GM18517 (cell line): Measurements from ENCODE around the gene AHCYL2.
A peak's percentile ranks its signal among the peaks of the same experiment; 100 is the strongest.
"Not testable (repeated sequence)": the region's sequence is repeated elsewhere in the genome, so short reads cannot be mapped to it uniquely, and the experiment has no call there.

ENCODE experiments used
- ATAC-seq: cut with Tn5 transposase; IDR thresholded peaks from one replicate; pipeline ENCODE4 v1.9.1; 2021; ENCODE audit warnings: mild to moderate bottlenecking, moderate library complexity; ENCODE audit not compliant: unreplicated experiment

Gene AHCYL2

GRCh38 chr7:129240119-129240820 lies 15.4 kb downstream of the AHCYL2 start:
- ATAC-seq: no peak

GRCh38 chr7:129244220-129244619 lies 19.4 kb downstream of the AHCYL2 start:
- no peak for ATAC-seq

- ATAC-seq: no peak
These were observed 20.7 kb downstream of the AHCYL2 start for GRCh38 chr7:129245533-129245932.

- no peak for ATAC-seq
These were observed 22.3 kb downstream of the AHCYL2 start for GRCh38 chr7:129247087-129247486.

- no peak for ATAC-seq
These were observed 27.3 kb downstream of the AHCYL2 start for GRCh38 chr7:129252128-129252527.

GRCh38 chr7:129252603-129253002 lies 27.8 kb downstream of the AHCYL2 start:
- not testable (repeated sequence) for ATAC-seq

GRCh38 chr7:129255800-129256199 lies 31.0 kb downstream of the AHCYL2 start:
- no peak for ATAC-seq

- no peak for ATAC-seq
These were observed 31.4 kb downstream of the AHCYL2 start for GRCh38 chr7:129256221-129256620.

GRCh38 chr7:129257168-129257567 lies 32.3 kb downstream of the AHCYL2 start:
- no peak for ATAC-seq

- no peak for ATAC-seq
These were observed 34.0 kb downstream of the AHCYL2 start for GRCh38 chr7:129258649-129259389.

- ATAC-seq: no peak
These were observed 37.5 kb downstream of the AHCYL2 start for GRCh38 chr7:129262324-129262723.

- ATAC-seq: no peak
These were observed 38.3 kb downstream of the AHCYL2 start for GRCh38 chr7:129263168-129263567.

GRCh38 chr7:129264534-129264933 lies 39.7 kb downstream of the AHCYL2 start:
- no peak for ATAC-seq

GRCh38 chr7:129265328-129265727 lies 40.5 kb downstream of the AHCYL2 start:
- ATAC-seq: no peak

GRCh38 chr7:129266181-129266580 lies 41.4 kb downstream of the AHCYL2 start:
- ATAC-seq: no peak

- no peak for ATAC-seq
These were observed 45.2 kb downstream of the AHCYL2 start for GRCh38 chr7:129270077-129270476.

- ATAC-seq: peak; percentile 70
These were observed 46.9 kb downstream of the AHCYL2 start for GRCh38 chr7:129271500-129272355.

- ATAC-seq: no peak
These were observed 49.1 kb downstream of the AHCYL2 start for GRCh38 chr7:129273936-129274335.

GRCh38 chr7:129277629-129278028 lies 52.8 kb downstream of the AHCYL2 start:
- ATAC-seq: no peak

- ATAC-seq: no peak
These were observed 53.9 kb downstream of the AHCYL2 start for GRCh38 chr7:129278688-129279087.

- no peak for ATAC-seq
These were observed 54.9 kb downstream of the AHCYL2 start for GRCh38 chr7:129279757-129280156.
